AG04449 (cell line): ENCODE results near the gene NKX6-1.

Source experiments
- CTCF ChIA-PET: fragments of 350-600 bp; formaldehyde crosslinking; extraction: SDS; loops from one replicate; lab custom pipeline; 2021; ENCODE audit warnings: antibody characterized with exemption; lab: Yijun Ruan, JAX
- POLR2A ChIA-PET: fragments of 400-600, 350-600 bp; formaldehyde crosslinking; extraction: SDS; loops from one replicate; lab custom pipeline; 2020; ENCODE audit warnings: antibody characterized with exemption, inconsistent platforms; lab: Yijun Ruan, JAX
- DNase-seq: peaks from one replicate; pipeline ENCODE4 v3.0.0-alpha.2; 2010; ENCODE audit warnings: low read depth, low spot score
- H3K4me3 ChIP-seq: 2 replicates; pipeline ENCODE4 v1.5.1; 2011; ENCODE audit warnings: low read depth, mild to moderate bottlenecking, control low read depth, low read length
- TF ChIP-seq, protein P1 (sequence below): IDR thresholded peaks from one replicate; pipeline ENCODE4 v1.5.1; 2011; ENCODE audit warnings: mild to moderate bottlenecking, moderate library complexity, low read length, control low read depth, inconsistent platforms; ENCODE audit not compliant: insufficient read depth; ENCODE audit errors: missing control alignments

The NKX6-1 gene

DNA sequence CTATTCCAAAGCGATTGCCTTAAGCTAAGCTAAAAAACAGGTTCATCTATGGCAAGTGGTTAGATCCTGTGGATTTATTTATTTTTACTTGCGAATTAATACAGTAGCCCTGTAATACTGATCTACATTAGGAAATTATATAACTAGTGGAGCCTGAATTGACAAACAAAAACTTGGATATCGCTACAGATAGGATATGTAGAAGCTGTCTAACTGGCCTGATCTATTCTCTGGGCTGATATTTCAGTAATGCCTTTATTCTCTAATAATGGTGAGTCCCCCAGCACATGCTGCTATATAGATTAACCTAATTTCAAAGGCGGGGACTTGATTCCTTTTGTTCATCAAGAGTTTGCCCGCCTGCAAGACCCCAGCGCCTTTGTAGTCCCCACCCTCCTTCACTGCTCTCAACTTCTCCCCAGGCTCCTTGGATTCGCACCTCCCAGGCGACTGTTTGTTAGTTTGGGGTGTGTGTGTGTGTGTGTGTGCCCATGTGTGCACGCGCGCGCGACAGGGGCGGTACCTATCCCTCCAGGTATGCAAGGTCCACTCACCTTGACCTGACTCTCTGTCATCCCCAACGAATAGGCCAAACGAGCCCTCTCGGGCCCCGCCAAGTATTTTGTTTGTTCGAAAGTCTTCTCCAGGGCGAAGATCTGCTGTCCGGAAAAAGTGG lies 3.8 kb downstream of the NKX6-1 start:
- H3K4me3 ChIP-seq = no peak overlapping the region
- TF ChIP-seq, protein P1, sequence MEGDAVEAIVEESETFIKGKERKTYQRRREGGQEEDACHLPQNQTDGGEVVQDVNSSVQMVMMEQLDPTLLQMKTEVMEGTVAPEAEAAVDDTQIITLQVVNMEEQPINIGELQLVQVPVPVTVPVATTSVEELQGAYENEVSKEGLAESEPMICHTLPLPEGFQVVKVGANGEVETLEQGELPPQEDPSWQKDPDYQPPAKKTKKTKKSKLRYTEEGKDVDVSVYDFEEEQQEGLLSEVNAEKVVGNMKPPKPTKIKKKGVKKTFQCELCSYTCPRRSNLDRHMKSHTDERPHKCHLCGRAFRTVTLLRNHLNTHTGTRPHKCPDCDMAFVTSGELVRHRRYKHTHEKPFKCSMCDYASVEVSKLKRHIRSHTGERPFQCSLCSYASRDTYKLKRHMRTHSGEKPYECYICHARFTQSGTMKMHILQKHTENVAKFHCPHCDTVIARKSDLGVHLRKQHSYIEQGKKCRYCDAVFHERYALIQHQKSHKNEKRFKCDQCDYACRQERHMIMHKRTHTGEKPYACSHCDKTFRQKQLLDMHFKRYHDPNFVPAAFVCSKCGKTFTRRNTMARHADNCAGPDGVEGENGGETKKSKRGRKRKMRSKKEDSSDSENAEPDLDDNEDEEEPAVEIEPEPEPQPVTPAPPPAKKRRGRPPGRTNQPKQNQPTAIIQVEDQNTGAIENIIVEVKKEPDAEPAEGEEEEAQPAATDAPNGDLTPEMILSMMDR = no peak
- no peak for DNase-seq
- ChIA-PET CTCF (interaction anchor here (1.2 to 2.0 kb wide), 2 partner anchors 10 to 12 kb away, joined by 3 to 6 read pairs; no protein-coding TSS in a partner anchor), POLR2A (no interaction called here)

GRCh38 chr4:84494531-84494930 lies 4.6 kb downstream of the NKX6-1 start:
- H3K4me3 ChIP-seq = no peak overlapping the region
- CTCF ChIA-PET = interaction anchor here (0.7 to 2.0 kb wide), 3 partner anchors 11 to 21 kb away, joined by 3 to 6 read pairs (median 3); no protein-coding TSS in a partner anchor
- no peak for DNase-seq
- POLR2A ChIA-PET = no interaction called here
- TF ChIP-seq, protein P1 = no peak

DNA sequence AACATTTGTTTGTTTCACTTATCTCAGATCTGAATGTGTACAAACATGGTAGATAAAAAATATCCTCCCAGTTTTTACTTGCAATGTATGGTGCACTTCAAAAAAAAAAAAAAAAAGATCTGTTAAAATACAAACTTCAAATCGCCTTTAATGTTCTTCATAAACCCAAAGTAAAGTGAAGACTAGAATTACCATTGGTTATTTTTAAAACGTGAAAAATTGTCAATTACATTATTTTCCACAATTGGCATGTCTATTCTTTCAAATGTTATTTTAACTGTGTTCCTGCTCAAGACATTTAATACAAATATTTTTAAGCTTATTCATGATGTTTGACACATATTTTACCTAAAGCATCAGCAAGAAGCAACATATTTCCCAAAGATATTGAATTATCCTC lies 5.0 kb downstream of the NKX6-1 start:
- TF ChIP-seq, protein P1 = no peak
- DNase-seq = no peak
- CTCF ChIA-PET = interaction anchor here (0.7 to 1.0 kb wide), 2 partner anchors 11 to 20 kb away, joined by 3 read pairs; no protein-coding TSS in a partner anchor
- POLR2A ChIA-PET = no interaction called here
- no peak overlapping the region for H3K4me3 ChIP-seq

DNA sequence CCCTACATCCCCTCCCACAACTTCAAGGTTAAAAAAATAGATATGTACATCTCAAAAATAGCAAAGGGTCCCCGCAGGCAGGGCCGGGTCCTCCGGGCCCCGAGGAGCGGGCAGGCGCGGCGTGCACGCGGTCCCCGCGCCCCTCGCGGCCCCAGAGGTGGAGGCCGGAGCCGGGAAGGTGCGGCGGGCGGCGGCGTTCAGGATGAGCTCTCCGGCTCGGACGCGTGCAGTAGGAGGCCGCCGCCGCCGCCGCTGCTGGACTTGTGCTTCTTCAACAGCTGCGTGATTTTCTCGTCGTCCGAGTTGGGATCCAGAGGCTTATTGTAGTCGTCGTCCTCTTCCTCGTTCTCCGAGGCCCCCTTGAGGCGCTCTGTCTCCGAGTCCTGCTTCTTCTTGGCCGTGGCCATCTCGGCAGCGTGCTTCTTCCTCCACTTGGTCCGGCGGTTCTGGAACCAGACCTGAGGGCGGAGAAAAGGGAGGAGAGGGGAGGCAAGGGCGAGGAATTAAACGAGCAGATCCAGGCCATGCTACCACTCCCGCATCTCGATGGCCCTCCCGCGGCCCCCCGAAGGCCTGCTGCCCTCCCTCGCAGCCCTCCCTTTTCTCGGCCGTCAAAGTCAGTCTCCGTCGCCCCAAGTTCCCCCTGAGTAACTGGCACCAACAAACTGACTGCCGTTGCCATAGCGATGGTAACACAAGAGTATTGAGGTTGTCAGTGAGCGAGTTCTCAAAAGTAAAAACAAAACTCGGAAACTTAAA lies 5.8 kb downstream of the NKX6-1 start:
- TF ChIP-seq, protein P1 = no peak
- H3K4me3 ChIP-seq = no peak overlapping the region; the same call in 1 of the 2 replicates
- ChIA-PET CTCF (no interaction called here), POLR2A (no interaction called here)
- no peak for DNase-seq

GRCh38 chr4:84492737-84493091 lies 6.4 kb downstream of the NKX6-1 start:
- H3K4me3 ChIP-seq = no peak overlapping the region
- ChIA-PET POLR2A (no interaction called here), CTCF (interaction anchor here (1.9 kb wide), 1 partner anchor 10 kb away, joined by 7 read pairs; no protein-coding TSS in a partner anchor)
- no peak for DNase-seq
- TF ChIP-seq, protein P1 = no peak

GRCh38 chr4:84492290-84492689 lies 6.8 kb downstream of the NKX6-1 start:
- TF ChIP-seq, protein P1 = no peak
- CTCF ChIA-PET = interaction anchor here (1.2 to 1.9 kb wide), 2 partner anchors 8 to 11 kb away, joined by 4 to 7 read pairs; no protein-coding TSS in a partner anchor
- POLR2A ChIA-PET = no interaction called here
- no peak overlapping the region for H3K4me3 ChIP-seq
- no peak for DNase-seq
